H9 (cell line): ENCODE data around the gene PLIN3. TPM values are rescaled to one million over a fixed set of nuclear protein-coding genes. Genes with fewer than 3 reads are reported as not detected.
"Not testable (repeated sequence)": the region's sequence is repeated elsewhere in the genome, so short reads cannot be mapped to it uniquely, and the experiment has no call there.

Source experiments
- DNase-seq: peaks from one replicate; pipeline ENCODE4 v3.0.0-alpha.2; 2017
- H2AFZ ChIP-seq: one replicate; pipeline ENCODE4 v1.6.1; 2013; ENCODE audit warnings: mild to moderate bottlenecking, low read length, control low read depth, moderate library complexity
- H2AK5ac ChIP-seq: 2 replicates; pipeline ENCODE4 v1.6.1; 2013; ENCODE audit warnings: low read length, control low read depth, mixed read lengths; ENCODE audit not compliant: insufficient read length
- H2BK120ac ChIP-seq: one replicate; pipeline ENCODE4 v1.6.1; 2013; ENCODE audit warnings: low read depth, mild to moderate bottlenecking, low read length, control low read depth, inconsistent platforms; ENCODE audit not compliant: poor library complexity, severe bottlenecking
- H2BK12ac ChIP-seq: 2 replicates; pipeline ENCODE4 v1.6.1; 2013; ENCODE audit warnings: low read length, control low read depth, mixed read lengths, low read depth; ENCODE audit not compliant: insufficient read length
- H2BK15ac ChIP-seq: 2 replicates; pipeline ENCODE4 v1.6.1; 2013; ENCODE audit warnings: low read depth, low read length, control low read depth
- H2BK20ac ChIP-seq: one replicate; pipeline ENCODE4 v1.6.1; 2013; ENCODE audit warnings: low read depth, mild to moderate bottlenecking, low read length, control low read depth, inconsistent platforms; ENCODE audit not compliant: poor library complexity, severe bottlenecking
- H2BK5ac ChIP-seq: 2 replicates; pipeline ENCODE4 v1.6.1; 2013; ENCODE audit warnings: low read length, control low read depth, mixed read lengths; ENCODE audit not compliant: insufficient read length
- H3K14ac ChIP-seq: 2 replicates; pipeline ENCODE4 v1.6.1; 2013; ENCODE audit warnings: low read length, control low read depth; ENCODE audit not compliant: insufficient read depth
- H3K18ac ChIP-seq: 2 replicates; pipeline ENCODE4 v1.6.1; 2013; ENCODE audit warnings: low read depth, mild to moderate bottlenecking, mixed read lengths, low read length, control low read depth; ENCODE audit not compliant: insufficient read length
- H3K23ac ChIP-seq: 2 replicates; pipeline ENCODE4 v1.6.1; 2013; ENCODE audit warnings: low read length, control low read depth, mixed read lengths, low read depth; ENCODE audit not compliant: insufficient read length
- H3K23me2 ChIP-seq: 2 replicates; pipeline ENCODE4 v1.6.1; 2013; ENCODE audit warnings: low read depth, mild to moderate bottlenecking, mixed read lengths, low read length, control low read depth; ENCODE audit not compliant: insufficient read length, poor library complexity, severe bottlenecking
- H3K27ac ChIP-seq: 2 replicates; pipeline ENCODE4 v1.5.1; 2013; ENCODE audit warnings: low read length, control low read depth, mixed read lengths, low read depth; ENCODE audit not compliant: insufficient read length
- H3K27me3 ChIP-seq: 2 replicates; pipeline ENCODE4 v1.6.1; 2013; ENCODE audit warnings: low read length, control low read depth, inconsistent platforms; ENCODE audit not compliant: insufficient read depth
- H3K4ac ChIP-seq: 2 replicates; pipeline ENCODE4 v1.6.1; 2013; ENCODE audit warnings: low read depth, mild to moderate bottlenecking, control low read depth, inconsistent platforms, low read length, moderate library complexity
- H3K4me1 ChIP-seq: 2 replicates; pipeline ENCODE4 v1.6.1; 2013; ENCODE audit warnings: low read length, control low read depth, inconsistent platforms; ENCODE audit not compliant: insufficient read depth
- H3K4me2 ChIP-seq: 2 replicates; pipeline ENCODE4 v1.6.1; 2013; ENCODE audit warnings: low read length, control low read depth, mixed read lengths; ENCODE audit not compliant: insufficient read length, insufficient read depth
- H3K56ac ChIP-seq: 2 replicates; pipeline ENCODE4 v1.6.1; 2013; ENCODE audit warnings: low read depth, mild to moderate bottlenecking, mixed read lengths, low read length, control low read depth; ENCODE audit not compliant: insufficient read length
- H3K79me1 ChIP-seq: 2 replicates; pipeline ENCODE4 v1.6.1; 2013; ENCODE audit warnings: low read depth, mild to moderate bottlenecking, moderate library complexity, low read length, control low read depth, inconsistent platforms; ENCODE audit not compliant: insufficient read depth, poor library complexity, severe bottlenecking
- H3K79me2 ChIP-seq: 2 replicates; pipeline ENCODE4 v1.6.1; 2013; ENCODE audit warnings: low read length, control low read depth, inconsistent platforms; ENCODE audit not compliant: insufficient read depth
- H3K9ac ChIP-seq: 2 replicates; pipeline ENCODE4 v1.6.1; 2013; ENCODE audit warnings: low read length, control low read depth, mixed read lengths; ENCODE audit not compliant: insufficient read length; ENCODE audit errors: extremely low read depth
- H3K9me3 ChIP-seq: one replicate; pipeline ENCODE4 v1.6.1; 2013; ENCODE audit warnings: low read depth, low read length, inconsistent platforms; ENCODE audit not compliant: control insufficient read depth
- H3T11ph ChIP-seq: one replicate; pipeline ENCODE4 v1.6.1; 2013; ENCODE audit warnings: mild to moderate bottlenecking, low read length, control low read depth, inconsistent platforms
- H4K20me1 ChIP-seq: one replicate; pipeline ENCODE4 v1.6.1; 2013; ENCODE audit not compliant: control insufficient read depth, insufficient read length, insufficient read depth
- H4K5ac ChIP-seq: 2 replicates; pipeline ENCODE4 v1.6.1; 2013; ENCODE audit warnings: low read depth, mild to moderate bottlenecking, mixed read lengths, low read length, control low read depth; ENCODE audit not compliant: insufficient read length
- H4K8ac ChIP-seq: replicated peaks from 2 replicates; pipeline ENCODE4 v1.6.1; 2013; ENCODE audit warnings: low read length, control low read depth, mixed read lengths, low read depth; ENCODE audit not compliant: insufficient read length
- H4K91ac ChIP-seq: 2 replicates; pipeline ENCODE4 v1.6.1; 2013; ENCODE audit warnings: low read depth, mild to moderate bottlenecking, moderate library complexity, mixed read lengths, low read length, control low read depth; ENCODE audit not compliant: insufficient read length
- H3K27ac Mint-ChIP-seq, 3 experiments: 2 replicates in 2 of 3; 3 replicates in 1 of 3; pipeline ENCODE4 v1.8.0; 2020 to 2021; ENCODE audit warnings: mixed read lengths in 3 of 3, mild to moderate bottlenecking in 1 of 3, moderate library complexity in 1 of 3
- H3K27me3 Mint-ChIP-seq: 2 replicates; pipeline ENCODE4 v1.8.0; 2021; ENCODE audit warnings: low read depth, mild to moderate bottlenecking, moderate library complexity, mixed read lengths
- H3K36me3 Mint-ChIP-seq, 3 experiments: 2 replicates in 2 of 3; 3 replicates in 1 of 3; pipeline ENCODE4 v1.8.0; 2020 to 2021; ENCODE audit warnings: low read depth in 3 of 3, mixed read lengths in 3 of 3; ENCODE audit not compliant: insufficient read depth in 1 of 3
- H3K4me1 Mint-ChIP-seq, 2 experiments: 2 replicates each; pipeline ENCODE4 v1.8.0; 2020; ENCODE audit warnings: mixed read lengths in 2 of 2
- H3K4me3 Mint-ChIP-seq, 2 experiments: 2 replicates in 1 of 2; 3 replicates in 1 of 2; pipeline ENCODE4 v1.8.0; 2020 to 2021; ENCODE audit warnings: mild to moderate bottlenecking in 2 of 2, mixed read lengths in 2 of 2, moderate library complexity in 1 of 2
- H3K9me3 Mint-ChIP-seq, 2 experiments: 2 replicates in 1 of 2; 3 replicates in 1 of 2; pipeline ENCODE4 v1.8.0; 2020; ENCODE audit warnings: mild to moderate bottlenecking in 2 of 2, mixed read lengths in 2 of 2, moderate library complexity in 1 of 2
- WGBS: extraction: QIAGEN DNeasy Blood & Tissue Kit; methylation state at CpG from one replicate; pipeline ENCODE4 v1.1.7; 2013; ENCODE audit warnings: missing lambda C conversion rate, low lambda C conversion rate, mixed read lengths; ENCODE audit not compliant: insufficient read length; ENCODE audit errors: extremely low coverage; 5-methylcytosine and 5-hydroxymethylcytosine counted together
- total RNA-seq: library from RNA; stranded (reverse); gene quantifications from 2 replicates; pipeline ENCODE4 v1.2.1, GENCODE V29; 2021
- TF ChIP-seq, protein P1 (sequence below): fragments of 200-600 bp; sonication (generic); conservative IDR thresholded peaks from 3 replicates; pipeline ENCODE4 v1.8.0; 2021; ENCODE audit warnings: antibody characterized with exemption, mild to moderate bottlenecking

The PLIN3 gene
- total RNA-seq, 1 experiment from 2014 or later: 61.8 TPM

DNA sequence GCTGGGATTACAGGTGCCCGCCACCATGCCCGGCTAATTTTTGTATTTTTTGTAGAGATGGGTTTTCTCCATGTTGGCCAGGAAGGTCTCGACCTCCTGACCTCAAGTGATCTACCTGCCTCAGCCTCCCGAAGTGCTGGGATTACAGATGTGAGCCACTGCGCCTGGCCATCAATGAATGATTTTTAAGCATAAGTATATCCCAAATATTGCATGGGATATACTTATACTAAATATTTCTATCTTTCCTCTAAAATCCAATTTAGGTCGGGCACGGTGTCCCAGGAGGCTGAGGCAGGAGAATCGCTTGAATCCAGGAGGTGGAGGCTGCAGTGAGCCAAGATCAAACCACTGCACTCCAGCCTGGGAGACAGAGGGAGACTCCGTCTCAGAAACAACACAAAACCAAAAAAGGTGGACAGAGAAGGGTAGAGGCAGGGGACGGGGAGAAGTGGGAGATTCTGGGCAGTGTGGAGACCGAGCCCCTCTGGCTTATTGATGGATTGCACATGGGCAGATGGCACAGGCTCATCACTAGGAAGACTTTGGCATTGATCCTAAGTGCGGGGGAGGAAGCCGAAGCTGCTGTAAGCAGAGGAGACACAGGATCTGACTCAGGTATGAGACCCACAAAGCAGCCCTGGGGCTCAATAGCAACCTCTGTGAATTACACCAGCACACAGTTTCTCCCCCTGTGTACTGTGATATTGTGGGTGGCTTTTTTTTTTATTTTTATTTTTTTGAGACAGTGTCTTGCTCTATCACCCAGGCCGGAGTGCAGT lies 21.8 kb upstream of the PLIN3 start:
- TF ChIP-seq, protein P1, sequence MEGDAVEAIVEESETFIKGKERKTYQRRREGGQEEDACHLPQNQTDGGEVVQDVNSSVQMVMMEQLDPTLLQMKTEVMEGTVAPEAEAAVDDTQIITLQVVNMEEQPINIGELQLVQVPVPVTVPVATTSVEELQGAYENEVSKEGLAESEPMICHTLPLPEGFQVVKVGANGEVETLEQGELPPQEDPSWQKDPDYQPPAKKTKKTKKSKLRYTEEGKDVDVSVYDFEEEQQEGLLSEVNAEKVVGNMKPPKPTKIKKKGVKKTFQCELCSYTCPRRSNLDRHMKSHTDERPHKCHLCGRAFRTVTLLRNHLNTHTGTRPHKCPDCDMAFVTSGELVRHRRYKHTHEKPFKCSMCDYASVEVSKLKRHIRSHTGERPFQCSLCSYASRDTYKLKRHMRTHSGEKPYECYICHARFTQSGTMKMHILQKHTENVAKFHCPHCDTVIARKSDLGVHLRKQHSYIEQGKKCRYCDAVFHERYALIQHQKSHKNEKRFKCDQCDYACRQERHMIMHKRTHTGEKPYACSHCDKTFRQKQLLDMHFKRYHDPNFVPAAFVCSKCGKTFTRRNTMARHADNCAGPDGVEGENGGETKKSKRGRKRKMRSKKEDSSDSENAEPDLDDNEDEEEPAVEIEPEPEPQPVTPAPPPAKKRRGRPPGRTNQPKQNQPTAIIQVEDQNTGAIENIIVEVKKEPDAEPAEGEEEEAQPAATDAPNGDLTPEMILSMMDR: no peak
- Histone ChIP-seq H4K8ac (no peak overlapping the region), H3K14ac (no peak overlapping the region), H3K23me2 (no peaks in the 10 kb centered on the region), H3K56ac (no peak overlapping the region), H3K18ac (no peak overlapping the region), H3K79me2 (no peaks in the 10 kb centered on the region), H2AK5ac (no peak overlapping the region), H3K4me2 (no peak overlapping the region), H3T11ph (no peak overlapping the region), H2BK15ac (no peak overlapping the region), H2AFZ (no peak overlapping the region), H2BK20ac (no peak overlapping the region), H2BK12ac (no peak overlapping the region), H3K27me3 (no peaks in the 10 kb centered on the region; the same call in 1 of the 2 replicates), H3K9me3 (no peaks in the 10 kb centered on the region), H2BK5ac (no peak overlapping the region), H2BK120ac (no peak overlapping the region), H3K27ac (no peak overlapping the region), H3K9ac (no peak overlapping the region), H4K5ac (no peak overlapping the region), H3K4ac (no peak overlapping the region), H3K4me1 (no peaks in the 10 kb centered on the region), H4K91ac (no peak overlapping the region), H4K20me1 (peaks cover 4% of the 10 kb centered on the region), H3K23ac (no peak overlapping the region), H3K79me1 (no peaks in the 10 kb centered on the region)
- WGBS: no CpG with 5 or more reads among the region's 14 CpGs
- Mint-ChIP-seq H3K4me1 (peaks cover 2 to 3% of the 10 kb centered on the region in 2 experiments; a peak in 3 of 4 replicates), H3K9me3 (no peaks in the 10 kb centered on the region), H3K27me3 (peaks cover 47% of the 10 kb centered on the region), H3K27ac (no peak overlapping the region), H3K36me3 (no peaks in the 10 kb centered on the region), H3K4me3 (no peak overlapping the region)
- no peak for DNase-seq

DNA sequence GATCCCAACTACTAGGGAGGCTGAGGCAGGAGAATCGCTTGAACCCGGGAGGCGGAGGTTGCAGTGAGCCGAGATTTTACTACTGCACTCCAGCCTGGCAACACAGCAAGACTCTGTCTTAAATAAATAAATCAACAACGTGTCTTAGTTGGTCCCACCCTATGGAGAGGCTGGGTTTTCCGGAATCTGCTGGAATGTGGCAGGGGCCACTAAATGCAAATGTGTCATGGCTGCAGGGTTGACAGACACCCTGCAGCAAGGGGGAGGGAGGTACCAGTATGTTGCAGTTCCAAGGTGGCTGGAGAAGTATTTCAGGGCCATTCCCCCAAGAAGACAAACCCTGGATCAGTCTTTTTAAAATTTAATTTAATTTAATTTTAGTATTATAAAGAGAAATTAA lies 20.3 kb upstream of the PLIN3 start:
- not testable (repeated sequence) for H3K79me2 ChIP-seq, H3K56ac ChIP-seq, H3K36me3 Mint-ChIP-seq, H3K4me2 ChIP-seq, H2AFZ ChIP-seq, H3K27me3 ChIP-seq, H2BK120ac ChIP-seq, H4K8ac ChIP-seq, H3K4ac ChIP-seq, H4K20me1 ChIP-seq, H3T11ph ChIP-seq, H3K27ac ChIP-seq, H2AK5ac ChIP-seq, H2BK15ac ChIP-seq, H3K27ac Mint-ChIP-seq, H2BK20ac ChIP-seq, H3K79me1 ChIP-seq, H4K5ac ChIP-seq, H3K4me3 Mint-ChIP-seq, H3K9me3 Mint-ChIP-seq, H3K4me1 Mint-ChIP-seq, H2BK5ac ChIP-seq, DNase-seq, H3K4me1 ChIP-seq, H3K18ac ChIP-seq, H4K91ac ChIP-seq, H3K9me3 ChIP-seq, H3K14ac ChIP-seq, H3K9ac ChIP-seq, H3K23ac ChIP-seq, H2BK12ac ChIP-seq, H3K23me2 ChIP-seq
- no CpG with 5 or more reads among the region's 6 CpGs for WGBS
- H3K27me3 Mint-ChIP-seq: peaks cover 38% of the 10 kb centered on the region
